HepG2 (cell line): ENCODE data around the gene RPL39. TPM values are rescaled to one million over a fixed set of nuclear protein-coding genes. Genes with fewer than 3 reads are reported as not detected.

Experiments
- ADNP ChIP-seq: sonication (generic); formaldehyde crosslinking; IDR thresholded peaks from 2 replicates; pipeline ENCODE4 v1.4.0; 2020; ENCODE audit warnings: missing genetic modification reagents
- AHR ChIP-seq: IDR thresholded peaks from 2 replicates; pipeline ENCODE4 v1.6.1; 2018; ENCODE audit warnings: missing genetic modification reagents, missing compliant biosample characterization
- BORCS8-MEF2B ChIP-seq: sonication (generic); formaldehyde crosslinking; IDR thresholded peaks from 2 replicates; pipeline ENCODE4 v1.8.0; 2022; ENCODE audit warnings: mild to moderate bottlenecking, missing genetic modification reagents
- ETV5 ChIP-seq: IDR thresholded peaks from 2 replicates; pipeline ENCODE4 v1.6.1; 2018; ENCODE audit warnings: missing biosample characterization, missing genetic modification reagents, inconsistent platforms, borderline replicate concordance
- FOSL2 ChIP-seq: sonication (generic); formaldehyde crosslinking; IDR thresholded peaks from 2 replicates; pipeline ENCODE4 v1.4.0; 2020; ENCODE audit warnings: missing genetic modification reagents
- GABPB1 ChIP-seq: IDR thresholded peaks from 2 replicates; pipeline ENCODE4 v1.6.1; 2016; ENCODE audit warnings: mild to moderate bottlenecking, missing genetic modification reagents, moderate library complexity, missing compliant biosample characterization
- HNRNPH1 ChIP-seq: fragments of 200-400 bp; formaldehyde crosslinking; optimal IDR thresholded peaks from 2 replicates; pipeline ENCODE3; 2017; ENCODE audit warnings: mild to moderate bottlenecking, low read depth, low read length
- PCBP1 ChIP-seq: fragments of 200-400 bp; formaldehyde crosslinking; IDR thresholded peaks from 2 replicates; pipeline ENCODE4 v1.6.1; 2017; ENCODE audit warnings: mild to moderate bottlenecking, low read depth, low read length, borderline replicate concordance
- PHF21A ChIP-seq: sonication (generic); formaldehyde crosslinking; IDR thresholded peaks from 2 replicates; pipeline ENCODE4 v1.5.0; 2020; ENCODE audit warnings: mild to moderate bottlenecking, missing genetic modification reagents
- PHF8 ChIP-seq: sonication (generic); formaldehyde crosslinking; IDR thresholded peaks from 2 replicates; pipeline ENCODE4 v1.5.0; 2020; ENCODE audit warnings: missing genetic modification reagents
- POLR2A ChIP-seq, 2 experiments: IDR thresholded peaks; 2 replicates each; pipeline ENCODE4 v1.6.1; 2011; ENCODE audit warnings: low read depth in 2 of 2, low read length in 2 of 2, mild to moderate bottlenecking in 1 of 2, moderate library complexity in 1 of 2; ENCODE audit not compliant: insufficient read depth in 1 of 2
- RORA ChIP-seq: sonication (generic); formaldehyde crosslinking; IDR thresholded peaks from 2 replicates; pipeline ENCODE4 v1.5.0; 2020; ENCODE audit warnings: mild to moderate bottlenecking, missing genetic modification reagents, moderate library complexity
- TBX3 ChIP-seq: fragments of 450-650 bp; IDR thresholded peaks from 2 replicates; pipeline ENCODE4 v1.6.1; 2017; ENCODE audit warnings: antibody characterized with exemption, mild to moderate bottlenecking, inconsistent platforms, borderline replicate concordance
- ZFP62 ChIP-seq: sonication (generic); formaldehyde crosslinking; IDR thresholded peaks from 2 replicates; pipeline ENCODE4 v1.4.0; 2020; ENCODE audit warnings: missing genetic modification reagents
- ZNF572 ChIP-seq: sonication (generic); formaldehyde crosslinking; IDR thresholded peaks from 2 replicates; pipeline ENCODE4 v1.5.1; 2020; ENCODE audit warnings: mild to moderate bottlenecking, missing genetic modification reagents
- ZNF619 ChIP-seq: sonication (generic); formaldehyde crosslinking; IDR thresholded peaks from 2 replicates; pipeline ENCODE4 v1.4.0; 2020; ENCODE audit warnings: mild to moderate bottlenecking, missing genetic modification reagents
- ZNF776 ChIP-seq: sonication (generic); formaldehyde crosslinking; IDR thresholded peaks from 2 replicates; pipeline ENCODE4 v1.4.0; 2020; ENCODE audit warnings: mild to moderate bottlenecking, missing genetic modification reagents
- ZZZ3 ChIP-seq: sonication (generic); formaldehyde crosslinking; IDR thresholded peaks from 2 replicates; pipeline ENCODE4 v1.4.0; 2020; ENCODE audit warnings: missing genetic modification reagents, mild to moderate bottlenecking, borderline replicate concordance
- polyA plus RNA-seq, 8 experiments: library from polyadenylated mRNA; depleted of rRNA in 3 of 8; stranded (reverse) in 7 of 8; unstranded in 1 of 8; fragments of >200 nt; fragmentation: Illumina TruSeq in 4 of 8; extraction: Trizol in 4 of 8; gene quantifications; 2 replicates each; pipeline versions ENCODE4 v1.2.1 to v1.2.3, GENCODE V29; 2011 to 2016; ENCODE audit warnings: low read depth in 4 of 8, missing spikeins in 1 of 8, mixed read lengths in 1 of 8; ENCODE audit not compliant: insufficient read depth in 1 of 8
- total RNA-seq, 5 experiments: library from RNA; depleted of rRNA; stranded (reverse); fragments of >200 nt; fragmentation: Illumina TruSeq; extraction: Trizol; gene quantifications; 2 replicates each; pipeline ENCODE4 v1.2.3, GENCODE V29; 2016; ENCODE audit warnings: low read depth in 1 of 5
- TF ChIP-seq, protein P1 (sequence below): sonication (generic); formaldehyde crosslinking; IDR thresholded peaks from 2 replicates; pipeline ENCODE4 v1.5.0; 2020; ENCODE audit warnings: mild to moderate bottlenecking, missing genetic modification reagents, borderline replicate concordance
- TF ChIP-seq, protein P2 (sequence below): sonication (generic); formaldehyde crosslinking; IDR thresholded peaks from 2 replicates; pipeline ENCODE4 v1.8.1; 2023; ENCODE audit warnings: mild to moderate bottlenecking, missing genetic modification reagents

The RPL39 gene
- total and polyA plus RNA-seq, 2 of the 13 experiments (the other 11 are each of a cell fraction or from before 2014, with no cell fraction given) = 2,312 to 3,547 TPM

DNA sequence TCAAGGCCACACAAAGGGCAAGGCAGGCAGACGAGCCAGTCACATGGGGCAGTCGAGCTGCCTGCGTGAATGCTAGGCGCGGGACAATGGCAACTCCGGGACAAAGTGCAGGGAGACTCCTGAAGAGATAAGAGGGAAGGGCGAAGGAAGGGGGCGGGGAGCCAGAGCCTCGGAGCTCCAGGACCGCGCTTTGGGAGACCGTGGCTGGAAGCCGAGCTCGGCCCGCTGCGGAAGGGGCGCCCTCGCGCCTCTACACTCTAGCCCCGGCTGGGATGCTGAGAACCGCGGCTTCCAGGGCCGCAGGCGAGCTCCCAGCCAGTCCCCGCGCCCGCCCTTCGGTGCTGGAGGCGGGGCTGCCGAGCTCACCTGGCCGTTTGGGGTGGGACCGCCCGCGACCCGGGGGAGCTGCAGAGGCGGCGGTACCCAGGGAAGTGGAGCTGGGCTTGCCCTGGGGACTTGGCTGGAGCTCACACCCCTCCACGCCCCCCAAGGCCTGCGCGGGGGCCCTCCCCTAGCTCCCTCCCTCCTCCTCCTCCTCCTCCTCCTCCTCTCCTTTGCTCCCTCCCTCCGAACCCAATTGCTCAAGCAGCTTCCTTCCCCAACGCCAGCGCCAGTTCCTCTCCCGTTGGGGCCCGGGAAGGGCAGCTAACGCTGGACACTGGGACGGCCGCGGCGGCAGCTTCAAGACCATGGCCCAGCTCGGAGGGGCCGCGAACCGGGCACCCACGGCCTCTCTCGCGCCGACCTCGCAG is 33.3 kb downstream of the RPL39 start, which contains the start of gene SOWAHD (continued):
- TF ChIP-seq, protein P1, sequence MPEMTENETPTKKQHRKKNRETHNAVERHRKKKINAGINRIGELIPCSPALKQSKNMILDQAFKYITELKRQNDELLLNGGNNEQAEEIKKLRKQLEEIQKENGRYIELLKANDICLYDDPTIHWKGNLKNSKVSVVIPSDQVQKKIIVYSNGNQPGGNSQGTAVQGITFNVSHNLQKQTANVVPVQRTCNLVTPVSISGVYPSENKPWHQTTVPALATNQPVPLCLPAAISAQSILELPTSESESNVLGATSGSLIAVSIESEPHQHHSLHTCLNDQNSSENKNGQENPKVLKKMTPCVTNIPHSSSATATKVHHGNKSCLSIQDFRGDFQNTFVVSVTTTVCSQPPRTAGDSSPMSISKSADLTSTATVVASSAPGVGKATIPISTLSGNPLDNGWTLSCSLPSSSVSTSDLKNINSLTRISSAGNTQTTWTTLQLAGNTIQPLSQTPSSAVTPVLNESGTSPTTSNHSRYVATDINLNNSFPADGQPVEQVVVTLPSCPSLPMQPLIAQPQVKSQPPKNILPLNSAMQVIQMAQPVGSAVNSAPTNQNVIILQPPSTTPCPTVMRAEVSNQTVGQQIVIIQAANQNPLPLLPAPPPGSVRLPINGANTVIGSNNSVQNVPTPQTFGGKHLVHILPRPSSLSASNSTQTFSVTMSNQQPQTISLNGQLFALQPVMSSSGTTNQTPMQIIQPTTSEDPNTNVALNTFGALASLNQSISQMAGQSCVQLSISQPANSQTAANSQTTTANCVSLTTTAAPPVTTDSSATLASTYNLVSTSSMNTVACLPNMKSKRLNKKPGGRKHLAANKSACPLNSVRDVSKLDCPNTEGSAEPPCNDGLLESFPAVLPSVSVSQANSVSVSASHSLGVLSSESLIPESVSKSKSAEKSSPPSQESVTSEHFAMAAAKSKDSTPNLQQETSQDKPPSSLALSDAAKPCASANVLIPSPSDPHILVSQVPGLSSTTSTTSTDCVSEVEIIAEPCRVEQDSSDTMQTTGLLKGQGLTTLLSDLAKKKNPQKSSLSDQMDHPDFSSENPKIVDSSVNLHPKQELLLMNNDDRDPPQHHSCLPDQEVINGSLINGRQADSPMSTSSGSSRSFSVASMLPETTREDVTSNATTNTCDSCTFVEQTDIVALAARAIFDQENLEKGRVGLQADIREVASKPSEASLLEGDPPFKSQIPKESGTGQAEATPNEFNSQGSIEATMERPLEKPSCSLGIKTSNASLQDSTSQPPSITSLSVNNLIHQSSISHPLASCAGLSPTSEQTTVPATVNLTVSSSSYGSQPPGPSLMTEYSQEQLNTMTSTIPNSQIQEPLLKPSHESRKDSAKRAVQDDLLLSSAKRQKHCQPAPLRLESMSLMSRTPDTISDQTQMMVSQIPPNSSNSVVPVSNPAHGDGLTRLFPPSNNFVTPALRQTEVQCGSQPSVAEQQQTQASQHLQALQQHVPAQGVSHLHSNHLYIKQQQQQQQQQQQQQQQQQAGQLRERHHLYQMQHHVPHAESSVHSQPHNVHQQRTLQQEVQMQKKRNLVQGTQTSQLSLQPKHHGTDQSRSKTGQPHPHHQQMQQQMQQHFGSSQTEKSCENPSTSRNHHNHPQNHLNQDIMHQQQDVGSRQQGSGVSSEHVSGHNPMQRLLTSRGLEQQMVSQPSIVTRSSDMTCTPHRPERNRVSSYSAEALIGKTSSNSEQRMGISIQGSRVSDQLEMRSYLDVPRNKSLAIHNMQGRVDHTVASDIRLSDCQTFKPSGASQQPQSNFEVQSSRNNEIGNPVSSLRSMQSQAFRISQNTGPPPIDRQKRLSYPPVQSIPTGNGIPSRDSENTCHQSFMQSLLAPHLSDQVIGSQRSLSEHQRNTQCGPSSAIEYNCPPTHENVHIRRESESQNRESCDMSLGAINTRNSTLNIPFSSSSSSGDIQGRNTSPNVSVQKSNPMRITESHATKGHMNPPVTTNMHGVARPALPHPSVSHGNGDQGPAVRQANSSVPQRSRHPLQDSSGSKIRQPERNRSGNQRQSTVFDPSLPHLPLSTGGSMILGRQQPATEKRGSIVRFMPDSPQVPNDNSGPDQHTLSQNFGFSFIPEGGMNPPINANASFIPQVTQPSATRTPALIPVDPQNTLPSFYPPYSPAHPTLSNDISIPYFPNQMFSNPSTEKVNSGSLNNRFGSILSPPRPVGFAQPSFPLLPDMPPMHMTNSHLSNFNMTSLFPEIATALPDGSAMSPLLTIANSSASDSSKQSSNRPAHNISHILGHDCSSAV (CRISPR knock-in tag) = no peak
- TF ChIP-seq ZNF619 (CRISPR knock-in tag) (no peak), ADNP (CRISPR knock-in tag) (no peak), BORCS8-MEF2B (CRISPR knock-in tag) (no peak), ZNF572 (CRISPR knock-in tag) (0 out of 2 replicates have a peak, but pooled peaks have one; percentile 50), HNRNPH1 (no peak), RORA (no peak), ZZZ3 (no peak), AHR (CRISPR knock-in tag) (no peak), FOSL2 (CRISPR knock-in tag) (no peak), PCBP1 (peak; percentile 21; the same call in 1 of the 2 replicates), TBX3 (no peak), ETV5 (peak; percentile 25; the same call in 1 of the 2 replicates), PHF21A (peak; percentile 68), ZNF776 (CRISPR knock-in tag) (no peak), POLR2A (IDR thresholded peaks at IDR 0.05; ENCODE audit: insufficient read depth in 1 of 2, low read depth in 2 of 2, low read length in 2 of 2) (no peak; a peak in 2 of 4 replicates), PHF8 (CRISPR knock-in tag) (peak; percentile 43; the same call in 1 of the 2 replicates), ZFP62 (CRISPR knock-in tag) (no peak), GABPB1 (CRISPR knock-in tag) (no peak; the same call in 1 of the 2 replicates)
- TF ChIP-seq, protein P2, sequence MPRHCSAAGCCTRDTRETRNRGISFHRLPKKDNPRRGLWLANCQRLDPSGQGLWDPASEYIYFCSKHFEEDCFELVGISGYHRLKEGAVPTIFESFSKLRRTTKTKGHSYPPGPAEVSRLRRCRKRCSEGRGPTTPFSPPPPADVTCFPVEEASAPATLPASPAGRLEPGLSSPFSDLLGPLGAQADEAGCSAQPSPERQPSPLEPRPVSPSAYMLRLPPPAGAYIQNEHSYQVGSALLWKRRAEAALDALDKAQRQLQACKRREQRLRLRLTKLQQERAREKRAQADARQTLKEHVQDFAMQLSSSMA (CRISPR knock-in tag) = no peak
